Measurements from ENCODE around the gene ZG16B. TPM values are rescaled to one million over a fixed set of nuclear protein-coding genes. Genes with fewer than 3 reads are reported as not detected.

ZG16B gene
- total RNA-seq, 1 donor from 2014 or later: 0.37 TPM

- ATAC-seq: no peak
- no peak for DNase-seq
- intact Hi-C loops (cut with micrococcal nuclease): no loop called here
Observed at GRCh38 chr16:2803545-2804195, 26.4 kb upstream of the ZG16B start.

- DNase-seq: no peak
- no peak for ATAC-seq
- intact Hi-C loops (cut with micrococcal nuclease): no loop called here
Observed at GRCh38 chr16:2804728-2805127, 25.4 kb upstream of the ZG16B start.

- intact Hi-C loops (cut with micrococcal nuclease): no loop called here
- ATAC-seq (no peak), DNase-seq (no peak)
Observed at GRCh38 chr16:2806286-2806685, 23.8 kb upstream of the ZG16B start.

GRCh38 chr16:2808181-2808580, 21.9 kb upstream of the ZG16B start:
- DNase-seq (no peak), ATAC-seq (no peak)
- intact Hi-C loops (cut with micrococcal nuclease): no loop called here

GRCh38 chr16:2809149-2809760, 20.8 kb upstream of the ZG16B start:
- intact Hi-C loops (cut with micrococcal nuclease): no loop called here
- DNase-seq (no peak), ATAC-seq (no peak)

GRCh38 chr16:2810651-2811050, 19.5 kb upstream of the ZG16B start:
- ATAC-seq (no peak), DNase-seq (no peak)
- intact Hi-C loops (cut with micrococcal nuclease): no loop called here

- no peak for ATAC-seq
- no peak for DNase-seq
- intact Hi-C loops (cut with micrococcal nuclease): no loop called here
Observed at GRCh38 chr16:2811703-2812471, 18.2 kb upstream of the ZG16B start.

GRCh38 chr16:2813771-2814221, 16.3 kb upstream of the ZG16B start:
- DNase-seq (no peak), ATAC-seq (no peak)
- intact Hi-C loops (cut with micrococcal nuclease): no loop called here

GRCh38 chr16:2814551-2815298, 15.4 kb upstream of the ZG16B start:
- no peak for ATAC-seq
- intact Hi-C loops (cut with micrococcal nuclease): no loop called here
- DNase-seq: no peak

- intact Hi-C loops (cut with micrococcal nuclease): no loop called here
- DNase-seq: no peak
- no peak for ATAC-seq
Observed at GRCh38 chr16:2815299-2815771, 14.8 kb upstream of the ZG16B start.

- intact Hi-C loops (cut with micrococcal nuclease): no loop called here
- ATAC-seq: no peak
- no peak for DNase-seq
Observed at GRCh38 chr16:2816751-2817339, 13.3 kb upstream of the ZG16B start, which contains the start of gene PRSS21. Gene PRSS21, plus strand, starts transcription at chr16:2817237. Its CDS starts 32 bp downstream, at chr16:2817269.

GRCh38 chr16:2817340-2818271, 12.5 kb upstream of the ZG16B start:
- DNase-seq (no peak), ATAC-seq (no peak)
- intact Hi-C loops (cut with micrococcal nuclease): no loop called here

GRCh38 chr16:2818272-2818876, 11.7 kb upstream of the ZG16B start:
- intact Hi-C loops (cut with micrococcal nuclease): no loop called here
- DNase-seq (no peak), ATAC-seq (no peak)

GRCh38 chr16:2819179-2819938, 10.7 kb upstream of the ZG16B start:
- DNase-seq: no peak
- no peak for ATAC-seq
- intact Hi-C loops (cut with micrococcal nuclease): no loop called here

GRCh38 chr16:2819939-2820835, 9.9 kb upstream of the ZG16B start:
- ATAC-seq (no peak), DNase-seq (no peak)
- intact Hi-C loops (cut with micrococcal nuclease): no loop called here

GRCh38 chr16:2820836-2821486, 9.1 kb upstream of the ZG16B start:
- ATAC-seq (no peak), DNase-seq (no peak)
- intact Hi-C loops (cut with micrococcal nuclease): no loop called here
